A549 (cell line): ENCODE measurements around the gene CCDC169. TPM values are rescaled to one million over a fixed set of nuclear protein-coding genes. Genes with fewer than 3 reads are reported as not detected.
A peak's percentile ranks its signal among the peaks of the same experiment; 100 is the strongest.
"Not testable (repeated sequence)": the region's sequence is repeated elsewhere in the genome, so short reads cannot be mapped to it uniquely, and the experiment has no call there.

ENCODE experiments used
- ATAC-seq, 2 experiments: fragments of 200-7000 bp in 1 of 2; fragments of >200 bp in 1 of 2; cut with Nextera tagmentation in 1 of 2; cut with Tn5 transposase in 1 of 2; 3 replicates each; pipeline versions ENCODE4 v1.8.0 to v1.9.1; 2018 to 2020; ENCODE audit warnings: mild to moderate bottlenecking in 1 of 2, moderate library complexity in 1 of 2
- CTCF ChIA-PET: fragments of 300-600 bp; sonication (Branson Sonifier 250); formaldehyde crosslinking; extraction: SDS; loops from one replicate; lab custom pipeline; 2021; ENCODE audit warnings: antibody characterized with exemption, inconsistent platforms; lab: Yijun Ruan, JAX
- POLR2A ChIA-PET: fragments of 350-600 bp; formaldehyde crosslinking; extraction: SDS; loops from one replicate; lab custom pipeline; 2021; ENCODE audit warnings: antibody characterized with exemption, inconsistent platforms; lab: Yijun Ruan, JAX
- DNase-seq, 2 experiments: peaks; one replicate each; pipeline versions ENCODE4 v3.0.0 to v3.0.0-alpha.2; 2011 to 2016; ENCODE audit warnings: low read depth in 1 of 2, low spot score in 1 of 2
- FAIRE-seq: peaks from 2 replicates; lab custom pipeline; 2011; peaks lifted over from hg19 to GRCh38; lab: Jason Lieb, UNC
- H3K27ac ChIP-seq, 2 experiments: fragments of >200 bp; sonication (Bioruptor Twin); formaldehyde crosslinking; 3 replicates each; pipeline ENCODE4 v1.5.1; 2016 to 2017
- H3K4me1 ChIP-seq: fragments of >200 bp; sonication (Bioruptor Twin); formaldehyde crosslinking; 3 replicates; pipeline ENCODE4 v1.6.1; 2016
- H3K4me2 ChIP-seq: fragments of >200 bp; sonication (Bioruptor Twin); formaldehyde crosslinking; 3 replicates; pipeline ENCODE4 v1.6.1; 2016
- H3K4me3 ChIP-seq: fragments of >200 bp; sonication (Bioruptor Twin); formaldehyde crosslinking; 3 replicates; pipeline ENCODE4 v1.5.1; 2016
- H3K9me3 ChIP-seq: fragments of >200 bp; sonication (Bioruptor Twin); formaldehyde crosslinking; 3 replicates; pipeline ENCODE4 v1.6.1; 2016
- CBX2 ChIP-seq: fragments of 200-600 bp; sonication (generic); IDR thresholded peaks from 2 replicates; pipeline ENCODE4 v1.6.1; 2016; ENCODE audit warnings: low read depth, mild to moderate bottlenecking, borderline replicate concordance
- CHD2 ChIP-seq: fragments of 150-350 bp; IDR thresholded peaks from 2 replicates; pipeline ENCODE4 v1.6.1; 2014; ENCODE audit warnings: low read length; ENCODE audit not compliant: partially characterized antibody
- EHF ChIP-seq: fragments of 250-450 bp; sonication (Bioruptor Pico); IDR thresholded peaks from 2 replicates; pipeline ENCODE4 v1.5.0; 2020; ENCODE audit warnings: mild to moderate bottlenecking
- ESRRA ChIP-seq: fragments of 150-350 bp; IDR thresholded peaks from 2 replicates; pipeline ENCODE4 v1.6.1; 2014; ENCODE audit warnings: mild to moderate bottlenecking, low read length, borderline replicate concordance
- FOSB ChIP-seq: fragments of 250-450 bp; sonication (Bioruptor Pico); IDR thresholded peaks from 2 replicates; pipeline ENCODE4 v1.5.0; 2020; ENCODE audit warnings: mild to moderate bottlenecking, moderate library complexity
- GATA3 ChIP-seq: IDR thresholded peaks from 2 replicates; pipeline ENCODE4 v1.6.1; 2012; ENCODE audit warnings: borderline replicate concordance
- JUNB ChIP-seq: fragments of >200 bp; sonication (Bioruptor Twin); formaldehyde crosslinking; IDR thresholded peaks from 2 replicates; pipeline ENCODE4 v1.6.1; 2016
- NFE2L2 ChIP-seq: fragments of 150-350 bp; conservative IDR thresholded peaks from 2 replicates; pipeline ENCODE4 v1.6.1; 2014; ENCODE audit warnings: low read length
- NPAS2 ChIP-seq: fragments of 250-450 bp; sonication (Bioruptor Pico); IDR thresholded peaks from 2 replicates; pipeline ENCODE4 v1.8.0; 2022; ENCODE audit warnings: mild to moderate bottlenecking, moderate library complexity, borderline replicate concordance
- POLR2AphosphoS2 ChIP-seq: conservative IDR thresholded peaks from 2 replicates; pipeline ENCODE4 v1.6.1; 2012; ENCODE audit warnings: low read length, improper control_type of control experiment, inconsistent platforms
- RAD21 ChIP-seq, 2 experiments: fragments of >200 bp in 1 of 2; sonication (Bioruptor Twin) in 1 of 2; formaldehyde crosslinking in 1 of 2; IDR thresholded peaks in 1 of 2; conservative IDR thresholded peaks in 1 of 2; 2 replicates in 1 of 2; 3 replicates in 1 of 2; pipeline ENCODE4 v1.6.1; 2012 to 2018; ENCODE audit warnings: inconsistent platforms in 1 of 2
- SREBF2 ChIP-seq: fragments of 450-650 bp; IDR thresholded peaks from 2 replicates; pipeline ENCODE4 v1.6.1; 2014; ENCODE audit warnings: mild to moderate bottlenecking, moderate library complexity
- WGBS: methylation state at CpG from one replicate; pipeline ENCODE4 v1.1.6; 2017; ENCODE audit errors: missing lambda C conversion rate; 5-methylcytosine and 5-hydroxymethylcytosine counted together
- polyA plus RNA-seq, 4 experiments: library from polyadenylated mRNA; depleted of rRNA in 3 of 4; stranded (reverse); fragments of >200 nt; fragmentation: RNase III in 1 of 4; extraction: RNeasy Plus Mini Kit Qiagen cat#74134 plus additional on column Dnase treatment in 1 of 4; gene quantifications; 2 replicates in 3 of 4; 3 replicates in 1 of 4; pipeline ENCODE4 v1.2.3, GENCODE V29; 2011 to 2017
- TF ChIP-seq, protein P1 (sequence below): fragments of 450-650 bp; IDR thresholded peaks from 2 replicates; pipeline ENCODE4 v1.6.1; 2014; ENCODE audit warnings: antibody characterized with exemption
- TF ChIP-seq, protein P2 (sequence below): fragments of 250-450 bp; sonication (Bioruptor Pico); IDR thresholded peaks from 2 replicates; pipeline ENCODE4 v1.5.0; 2020; ENCODE audit warnings: low read depth, mild to moderate bottlenecking, moderate library complexity
- TF ChIP-seq, protein P3 (sequence below): fragments of >200 bp; sonication (Bioruptor Twin); formaldehyde crosslinking; IDR thresholded peaks from 3 replicates; pipeline ENCODE4 v1.5.1; 2016
- TF ChIP-seq, protein P4 (sequence below): fragments of 150-350 bp; IDR thresholded peaks from 2 replicates; pipeline ENCODE4 v1.6.1; 2014; ENCODE audit warnings: low read depth, mild to moderate bottlenecking, low read length
- TF ChIP-seq, protein P5 (sequence below): fragments of >200 bp; sonication (Bioruptor Twin); formaldehyde crosslinking; IDR thresholded peaks from 2 replicates; pipeline ENCODE4 v1.6.1; 2016

Gene CCDC169
- polyA plus RNA-seq, 2 of the 4 experiments (the other 2 are of a cell fraction), result 1.3 to 2.0 TPM

DNA sequence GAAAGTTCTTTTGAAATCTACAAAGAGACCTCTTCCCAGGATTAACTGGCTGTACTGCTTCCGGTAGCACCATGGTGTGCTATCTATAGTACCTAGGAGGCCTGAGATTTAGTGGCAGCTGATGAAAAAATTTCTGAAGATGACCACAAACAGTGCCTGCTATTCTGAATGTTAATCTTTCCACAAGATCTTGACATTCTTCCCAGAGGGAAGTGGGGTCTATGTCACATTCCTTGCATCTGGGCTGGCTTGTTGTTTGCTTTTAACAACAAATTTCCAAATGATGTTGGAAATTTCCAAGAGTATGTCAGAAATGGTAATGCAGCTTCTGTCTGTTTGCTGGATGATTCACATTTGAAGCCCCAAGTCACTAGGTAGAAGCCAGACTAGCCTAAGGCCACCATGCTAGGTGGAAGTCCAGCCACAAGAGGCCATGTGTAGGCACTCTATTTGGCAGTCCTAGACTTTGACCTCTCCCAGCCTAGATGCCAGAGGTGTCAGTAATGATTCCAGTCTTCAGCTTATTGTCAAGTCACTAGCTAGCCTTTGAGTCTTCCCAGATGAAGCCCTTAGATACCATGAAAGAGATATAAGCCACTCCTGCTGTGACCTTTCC lies 26.4 kb upstream of the CCDC169 start:
- ChIA-PET POLR2A (no interaction called here), CTCF (no interaction called here)
- ATAC-seq, result peak; percentile 64 to 69; a peak in 5 of 6 replicates
- Histone ChIP-seq H3K27ac (no peak overlapping the region), H3K9me3 (no peaks in the 10 kb centered on the region), H3K4me1 (0 out of 3 replicates have a peak, but pooled peaks cover 5% of the 10 kb centered on the region), H3K4me2 (peak overlapping the region; percentile 33; the same call in 1 of the 3 replicates), H3K4me3 (no peak overlapping the region)
- peak in 1 of 2 experiments; percentile 41 for DNase-seq
- WGBS, result 76% methylated on average over 1 of the region's 1 CpG
- TF ChIP-seq GATA3 (0 out of 2 replicates have a peak, but pooled peaks have one; percentile 33), POLR2AphosphoS2 (no peak)
- no peak for FAIRE-seq

DNA sequence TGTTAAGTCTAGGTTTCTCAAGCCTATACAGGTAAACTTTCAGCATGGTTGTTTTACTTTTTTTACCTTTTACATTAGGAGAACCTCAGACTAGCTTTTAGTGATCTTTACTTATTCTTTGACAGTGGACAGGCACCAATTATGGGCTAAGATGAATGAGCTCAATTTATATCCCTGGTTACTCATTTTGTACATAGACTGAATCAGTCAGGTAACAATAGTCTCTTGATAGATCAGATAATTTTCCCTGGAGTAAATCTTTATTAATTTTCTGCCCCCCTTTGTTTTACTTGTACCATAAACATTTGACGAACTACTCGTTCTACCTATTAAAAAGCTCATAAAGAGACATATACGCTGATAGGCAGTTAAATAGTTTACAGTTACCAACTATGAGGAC lies 25.8 kb upstream of the CCDC169 start:
- FAIRE-seq, result no peak
- 94% methylated on average over 3 of the region's 3 CpGs for WGBS
- ChIA-PET POLR2A (no interaction called here), CTCF (no interaction called here)
- H3K27ac ChIP-seq, result no peak overlapping the region
- TF ChIP-seq, protein P1, sequence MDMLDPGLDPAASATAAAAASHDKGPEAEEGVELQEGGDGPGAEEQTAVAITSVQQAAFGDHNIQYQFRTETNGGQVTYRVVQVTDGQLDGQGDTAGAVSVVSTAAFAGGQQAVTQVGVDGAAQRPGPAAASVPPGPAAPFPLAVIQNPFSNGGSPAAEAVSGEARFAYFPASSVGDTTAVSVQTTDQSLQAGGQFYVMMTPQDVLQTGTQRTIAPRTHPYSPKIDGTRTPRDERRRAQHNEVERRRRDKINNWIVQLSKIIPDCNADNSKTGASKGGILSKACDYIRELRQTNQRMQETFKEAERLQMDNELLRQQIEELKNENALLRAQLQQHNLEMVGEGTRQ, result no peak
- TF ChIP-seq EHF (CRISPR knock-in tag), result no peak
- no peak overlapping the region for H3K4me3 ChIP-seq
- no peaks in the 10 kb centered on the region for H3K9me3 ChIP-seq
- 0 out of 3 replicates have a peak, but pooled peaks cover 5% of the 10 kb centered on the region for H3K4me1 ChIP-seq
- no peak for ATAC-seq
- no peak overlapping the region for H3K4me2 ChIP-seq
- DNase-seq, result no peak

DNA sequence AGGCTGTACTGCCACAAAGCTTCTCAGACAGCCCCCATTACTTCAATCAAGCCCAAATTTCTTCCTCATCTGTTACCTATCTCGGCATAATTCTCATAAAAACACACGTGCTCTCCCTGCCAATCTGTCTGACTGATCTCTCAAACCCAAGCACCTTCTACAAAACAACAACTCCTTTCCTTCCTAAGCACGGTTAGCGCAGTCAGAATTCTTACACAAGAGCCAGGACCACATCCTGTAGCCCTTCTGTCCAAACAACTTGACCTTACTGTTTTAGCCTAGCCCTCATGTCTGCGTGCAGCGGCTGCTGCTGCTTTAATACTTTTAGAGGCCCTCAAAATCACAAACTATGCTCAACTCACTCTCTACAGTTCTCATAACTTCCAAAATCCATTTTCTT lies 22.2 kb upstream of the CCDC169 start:
- POLR2A ChIA-PET, H3K27ac ChIP-seq, DNase-seq, H3K4me1 ChIP-seq, FAIRE-seq, ATAC-seq, H3K4me3 ChIP-seq, CTCF ChIA-PET, H3K4me2 ChIP-seq, H3K9me3 ChIP-seq: not testable (repeated sequence)
- WGBS, result 41% methylated on average over 4 of the region's 6 CpGs

DNA sequence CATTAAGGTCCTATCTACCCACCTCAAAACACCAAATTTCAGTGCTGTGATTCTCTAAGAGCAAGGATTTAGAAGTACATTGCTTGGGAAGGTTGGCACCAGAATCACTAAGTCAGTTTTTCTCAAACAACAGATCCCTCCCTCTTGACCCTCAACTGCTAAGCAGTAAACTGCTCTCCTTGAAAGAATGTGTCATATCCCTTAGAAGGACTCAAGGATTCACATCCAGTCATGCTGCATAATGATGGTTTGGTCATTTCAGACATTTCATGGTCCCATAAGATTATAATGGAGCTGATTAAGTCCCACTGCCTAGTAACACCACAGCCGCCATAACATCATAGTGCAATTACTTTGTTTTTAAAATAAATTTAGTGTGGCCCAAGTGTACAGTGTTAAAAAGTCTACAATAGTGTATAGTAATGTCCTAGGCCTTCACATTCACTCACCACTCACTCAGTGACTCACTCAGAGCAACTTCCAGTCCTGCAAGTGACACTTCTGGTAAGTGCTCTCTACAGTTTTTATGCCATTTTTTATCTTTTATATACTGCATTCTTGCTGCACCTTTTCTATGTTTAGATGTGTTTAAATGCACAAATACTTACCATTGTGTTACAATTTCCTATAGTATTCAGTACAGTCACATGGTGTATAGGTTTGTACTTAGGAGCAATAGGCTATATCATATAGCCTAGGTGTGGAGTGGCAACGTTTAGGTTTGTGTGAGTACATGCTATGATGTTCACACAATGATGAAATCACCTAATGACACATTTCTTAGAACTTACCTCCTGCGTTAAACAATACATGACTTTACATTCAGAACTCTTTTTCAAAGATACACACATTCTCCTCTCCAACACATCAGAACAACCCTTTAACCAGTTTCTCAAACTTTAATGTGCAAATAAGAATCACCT lies 15.7 kb upstream of the CCDC169 start:
- ATAC-seq (no peak), FAIRE-seq (no peak)
- H3K9me3 ChIP-seq, result no peaks in the 10 kb centered on the region
- POLR2A ChIA-PET, result no interaction called here
- TF ChIP-seq SREBF2 (no peak), RAD21 (conservative IDR thresholded peaks at IDR 0.05 in 1 of 2, IDR thresholded peaks at IDR 0.05 in 1 of 2) (no peak)
- TF ChIP-seq, all 56 proteins: peak for 0
- no peaks in the 10 kb centered on the region for H3K4me1 ChIP-seq
- WGBS, result 69% methylated on average over 3 of the region's 3 CpGs
- DNase-seq, result no peak
- no peak overlapping the region for H3K27ac ChIP-seq
- no peak overlapping the region for H3K4me2 ChIP-seq
- CTCF ChIA-PET, result interaction anchor here (1.0 kb wide), 1 partner anchor 9 kb away, joined by 3 read pairs; no protein-coding TSS in a partner anchor
- no peak overlapping the region for H3K4me3 ChIP-seq

DNA sequence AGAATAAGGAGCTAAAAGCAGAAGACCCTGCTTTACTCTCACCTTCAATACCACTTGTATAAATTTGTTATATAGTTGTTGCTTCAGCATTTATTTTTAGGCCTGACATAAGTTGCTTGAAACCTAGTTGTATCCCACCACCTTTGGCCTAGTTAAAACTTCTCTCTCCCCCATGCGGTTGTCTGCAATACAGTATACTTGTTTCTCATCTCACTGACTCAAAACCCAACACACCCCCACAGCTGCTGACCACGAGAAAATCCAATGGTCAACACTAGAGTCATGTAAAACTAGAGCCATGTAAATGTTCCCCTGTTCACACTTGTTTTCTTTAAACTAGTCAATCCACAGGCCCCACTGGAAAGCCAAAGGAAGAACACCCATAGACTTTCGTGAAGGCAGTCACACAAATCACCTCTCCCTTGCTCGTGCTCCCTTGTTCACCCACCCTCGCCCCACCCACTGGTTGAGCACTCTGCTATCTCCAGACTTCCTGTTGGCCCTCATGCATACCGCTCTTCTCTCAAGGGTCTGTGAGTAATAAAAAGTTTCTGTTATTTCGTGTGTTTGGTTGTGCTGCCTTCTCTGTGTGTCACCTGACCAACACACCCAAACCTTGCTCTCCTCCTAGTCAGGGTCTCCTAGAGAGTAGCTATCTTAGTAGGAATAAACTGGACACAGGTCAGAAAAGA lies 12.9 kb upstream of the CCDC169 start:
- no peak for FAIRE-seq
- TF ChIP-seq SREBF2 (no peak), ESRRA (no peak), FOSB (CRISPR knock-in tag) (no peak), NFE2L2 (no peak), CHD2 (no peak), CBX2 (no peak), JUNB (no peak), NPAS2 (CRISPR knock-in tag) (no peak)
- TF ChIP-seq, protein P2, sequence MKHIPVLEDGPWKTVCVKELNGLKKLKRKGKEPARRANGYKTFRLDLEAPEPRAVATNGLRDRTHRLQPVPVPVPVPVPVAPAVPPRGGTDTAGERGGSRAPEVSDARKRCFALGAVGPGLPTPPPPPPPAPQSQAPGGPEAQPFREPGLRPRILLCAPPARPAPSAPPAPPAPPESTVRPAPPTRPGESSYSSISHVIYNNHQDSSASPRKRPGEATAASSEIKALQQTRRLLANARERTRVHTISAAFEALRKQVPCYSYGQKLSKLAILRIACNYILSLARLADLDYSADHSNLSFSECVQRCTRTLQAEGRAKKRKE (CRISPR knock-in tag), result no peak
- TF ChIP-seq, protein P3, sequence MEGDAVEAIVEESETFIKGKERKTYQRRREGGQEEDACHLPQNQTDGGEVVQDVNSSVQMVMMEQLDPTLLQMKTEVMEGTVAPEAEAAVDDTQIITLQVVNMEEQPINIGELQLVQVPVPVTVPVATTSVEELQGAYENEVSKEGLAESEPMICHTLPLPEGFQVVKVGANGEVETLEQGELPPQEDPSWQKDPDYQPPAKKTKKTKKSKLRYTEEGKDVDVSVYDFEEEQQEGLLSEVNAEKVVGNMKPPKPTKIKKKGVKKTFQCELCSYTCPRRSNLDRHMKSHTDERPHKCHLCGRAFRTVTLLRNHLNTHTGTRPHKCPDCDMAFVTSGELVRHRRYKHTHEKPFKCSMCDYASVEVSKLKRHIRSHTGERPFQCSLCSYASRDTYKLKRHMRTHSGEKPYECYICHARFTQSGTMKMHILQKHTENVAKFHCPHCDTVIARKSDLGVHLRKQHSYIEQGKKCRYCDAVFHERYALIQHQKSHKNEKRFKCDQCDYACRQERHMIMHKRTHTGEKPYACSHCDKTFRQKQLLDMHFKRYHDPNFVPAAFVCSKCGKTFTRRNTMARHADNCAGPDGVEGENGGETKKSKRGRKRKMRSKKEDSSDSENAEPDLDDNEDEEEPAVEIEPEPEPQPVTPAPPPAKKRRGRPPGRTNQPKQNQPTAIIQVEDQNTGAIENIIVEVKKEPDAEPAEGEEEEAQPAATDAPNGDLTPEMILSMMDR, result no peak
- TF ChIP-seq, protein P4, sequence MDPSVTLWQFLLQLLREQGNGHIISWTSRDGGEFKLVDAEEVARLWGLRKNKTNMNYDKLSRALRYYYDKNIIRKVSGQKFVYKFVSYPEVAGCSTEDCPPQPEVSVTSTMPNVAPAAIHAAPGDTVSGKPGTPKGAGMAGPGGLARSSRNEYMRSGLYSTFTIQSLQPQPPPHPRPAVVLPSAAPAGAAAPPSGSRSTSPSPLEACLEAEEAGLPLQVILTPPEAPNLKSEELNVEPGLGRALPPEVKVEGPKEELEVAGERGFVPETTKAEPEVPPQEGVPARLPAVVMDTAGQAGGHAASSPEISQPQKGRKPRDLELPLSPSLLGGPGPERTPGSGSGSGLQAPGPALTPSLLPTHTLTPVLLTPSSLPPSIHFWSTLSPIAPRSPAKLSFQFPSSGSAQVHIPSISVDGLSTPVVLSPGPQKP, result no peak
- TF ChIP-seq, protein P5, sequence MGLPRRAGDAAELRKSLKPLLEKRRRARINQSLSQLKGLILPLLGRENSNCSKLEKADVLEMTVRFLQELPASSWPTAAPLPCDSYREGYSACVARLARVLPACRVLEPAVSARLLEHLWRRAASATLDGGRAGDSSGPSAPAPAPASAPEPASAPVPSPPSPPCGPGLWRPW, result no peak

More for the DNA sequence above, 12.9 kb upstream of the CCDC169 start:
- Histone ChIP-seq H3K4me3 (no peak overlapping the region), H3K4me2 (no peak overlapping the region), H3K27ac (no peak overlapping the region), H3K4me1 (no peaks in the 10 kb centered on the region), H3K9me3 (no peaks in the 10 kb centered on the region)
- ATAC-seq (no peak), DNase-seq (no peak)
- ChIA-PET POLR2A (no interaction called here), CTCF (no interaction called here)
- WGBS, result 88% methylated on average over 6 of the region's 7 CpGs
